GM12875 (cell line): Measurements from ENCODE around the gene MMP23B.

Experiments used
- H3K4me3 ChIP-seq: one replicate; pipeline ENCODE4 v1.5.1; 2011; ENCODE audit warnings: low read depth, low read length, control low read depth
- TF ChIP-seq, protein P1 (sequence below): IDR thresholded peaks from 2 replicates; pipeline ENCODE4 v1.5.1; 2011; ENCODE audit warnings: low read depth, mild to moderate bottlenecking, control low read depth, inconsistent platforms, low read length, moderate library complexity, borderline replicate concordance; ENCODE audit not compliant: insufficient read depth

Gene MMP23B

DNA sequence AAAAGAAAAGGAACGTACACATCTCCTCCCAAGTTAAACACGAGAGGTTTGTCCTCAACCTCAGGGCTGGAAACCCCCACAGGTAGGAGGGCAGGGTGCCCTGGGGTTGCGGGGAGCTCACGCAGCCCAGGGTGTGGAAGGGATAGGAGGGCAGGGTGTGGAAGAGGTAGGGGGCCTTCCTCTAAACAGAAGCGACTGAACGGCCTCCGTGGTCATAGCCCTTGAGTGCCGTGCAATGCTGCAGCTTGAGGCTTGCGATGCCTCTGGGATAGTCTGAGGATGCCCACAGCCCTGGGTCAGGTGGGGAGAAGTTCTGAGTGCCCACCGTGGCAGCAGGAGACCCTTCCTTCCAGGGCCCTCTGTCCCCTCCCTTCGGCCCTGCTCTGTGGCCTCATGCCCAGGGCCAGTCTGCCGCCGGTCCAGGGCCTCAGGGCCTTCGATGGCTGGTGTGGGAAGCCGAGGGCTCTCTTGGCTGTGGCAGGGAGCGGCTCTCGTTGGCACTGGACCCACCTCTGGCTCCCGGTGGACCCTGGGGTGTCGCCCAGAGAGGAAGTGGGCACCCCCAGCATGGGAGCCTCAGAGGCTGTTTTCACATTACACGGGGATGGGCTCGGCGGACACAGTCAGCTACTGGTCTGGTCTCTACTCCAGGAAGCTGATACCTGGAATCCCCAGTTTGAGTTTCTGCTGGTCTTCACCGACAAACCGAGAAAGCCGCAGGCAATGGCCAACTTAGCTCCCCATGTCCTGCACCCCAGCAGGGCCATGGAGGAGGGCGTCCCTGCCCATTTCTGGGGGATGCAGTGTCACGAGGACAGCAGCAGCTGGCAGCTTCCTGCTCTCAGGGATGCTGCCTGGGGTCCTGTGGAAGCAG lies 33.2 kb downstream of the MMP23B start:
- TF ChIP-seq, protein P1, sequence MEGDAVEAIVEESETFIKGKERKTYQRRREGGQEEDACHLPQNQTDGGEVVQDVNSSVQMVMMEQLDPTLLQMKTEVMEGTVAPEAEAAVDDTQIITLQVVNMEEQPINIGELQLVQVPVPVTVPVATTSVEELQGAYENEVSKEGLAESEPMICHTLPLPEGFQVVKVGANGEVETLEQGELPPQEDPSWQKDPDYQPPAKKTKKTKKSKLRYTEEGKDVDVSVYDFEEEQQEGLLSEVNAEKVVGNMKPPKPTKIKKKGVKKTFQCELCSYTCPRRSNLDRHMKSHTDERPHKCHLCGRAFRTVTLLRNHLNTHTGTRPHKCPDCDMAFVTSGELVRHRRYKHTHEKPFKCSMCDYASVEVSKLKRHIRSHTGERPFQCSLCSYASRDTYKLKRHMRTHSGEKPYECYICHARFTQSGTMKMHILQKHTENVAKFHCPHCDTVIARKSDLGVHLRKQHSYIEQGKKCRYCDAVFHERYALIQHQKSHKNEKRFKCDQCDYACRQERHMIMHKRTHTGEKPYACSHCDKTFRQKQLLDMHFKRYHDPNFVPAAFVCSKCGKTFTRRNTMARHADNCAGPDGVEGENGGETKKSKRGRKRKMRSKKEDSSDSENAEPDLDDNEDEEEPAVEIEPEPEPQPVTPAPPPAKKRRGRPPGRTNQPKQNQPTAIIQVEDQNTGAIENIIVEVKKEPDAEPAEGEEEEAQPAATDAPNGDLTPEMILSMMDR = no peak
- H3K4me3 ChIP-seq = no peak overlapping the region

DNA sequence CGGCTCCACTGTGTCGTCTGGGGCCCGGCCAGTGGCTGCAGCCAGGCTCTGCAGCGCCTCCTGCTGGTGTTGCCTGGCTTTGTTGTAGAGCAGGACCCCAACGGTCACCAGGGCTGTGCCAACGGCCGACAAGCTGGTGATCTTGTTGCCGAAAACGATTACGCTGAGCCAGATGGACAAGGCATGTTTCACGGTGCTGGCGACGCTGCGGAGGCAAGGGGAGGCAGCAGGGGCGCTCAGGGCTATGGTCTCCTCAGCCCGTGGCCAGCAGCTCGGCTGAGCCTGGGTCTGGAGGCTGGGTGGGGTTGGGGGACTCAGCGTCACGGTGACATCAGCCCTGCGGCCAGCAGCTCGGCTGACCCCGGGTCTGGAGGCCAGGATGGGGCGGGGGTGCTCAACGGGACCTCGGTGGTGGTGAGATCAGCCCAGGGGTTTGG lies 33.9 kb downstream of the MMP23B start:
- TF ChIP-seq, protein P1 = peak; percentile 59
- no peak overlapping the region for H3K4me3 ChIP-seq

DNA sequence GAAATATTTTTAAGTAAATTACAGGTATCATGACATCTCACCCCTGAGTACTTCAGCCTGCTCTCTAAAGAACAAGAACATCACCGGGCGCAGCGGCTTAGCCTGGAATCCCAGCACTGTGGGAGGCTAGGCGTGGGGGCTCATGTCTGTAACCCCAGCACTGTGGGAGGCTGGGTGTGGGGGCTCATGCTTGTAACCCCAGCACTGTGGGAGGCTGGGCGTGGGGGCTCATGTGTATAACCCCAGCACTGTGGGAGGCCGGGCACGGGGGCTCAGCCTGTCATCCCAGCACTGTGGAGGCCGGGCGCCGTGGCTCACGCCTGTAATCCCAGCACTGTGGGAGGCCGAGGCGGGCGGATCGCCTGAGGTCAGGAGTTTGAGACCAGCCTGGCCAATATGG lies 34.6 kb downstream of the MMP23B start:
- TF ChIP-seq, protein P1 = no peak
- no peak overlapping the region for H3K4me3 ChIP-seq

DNA sequence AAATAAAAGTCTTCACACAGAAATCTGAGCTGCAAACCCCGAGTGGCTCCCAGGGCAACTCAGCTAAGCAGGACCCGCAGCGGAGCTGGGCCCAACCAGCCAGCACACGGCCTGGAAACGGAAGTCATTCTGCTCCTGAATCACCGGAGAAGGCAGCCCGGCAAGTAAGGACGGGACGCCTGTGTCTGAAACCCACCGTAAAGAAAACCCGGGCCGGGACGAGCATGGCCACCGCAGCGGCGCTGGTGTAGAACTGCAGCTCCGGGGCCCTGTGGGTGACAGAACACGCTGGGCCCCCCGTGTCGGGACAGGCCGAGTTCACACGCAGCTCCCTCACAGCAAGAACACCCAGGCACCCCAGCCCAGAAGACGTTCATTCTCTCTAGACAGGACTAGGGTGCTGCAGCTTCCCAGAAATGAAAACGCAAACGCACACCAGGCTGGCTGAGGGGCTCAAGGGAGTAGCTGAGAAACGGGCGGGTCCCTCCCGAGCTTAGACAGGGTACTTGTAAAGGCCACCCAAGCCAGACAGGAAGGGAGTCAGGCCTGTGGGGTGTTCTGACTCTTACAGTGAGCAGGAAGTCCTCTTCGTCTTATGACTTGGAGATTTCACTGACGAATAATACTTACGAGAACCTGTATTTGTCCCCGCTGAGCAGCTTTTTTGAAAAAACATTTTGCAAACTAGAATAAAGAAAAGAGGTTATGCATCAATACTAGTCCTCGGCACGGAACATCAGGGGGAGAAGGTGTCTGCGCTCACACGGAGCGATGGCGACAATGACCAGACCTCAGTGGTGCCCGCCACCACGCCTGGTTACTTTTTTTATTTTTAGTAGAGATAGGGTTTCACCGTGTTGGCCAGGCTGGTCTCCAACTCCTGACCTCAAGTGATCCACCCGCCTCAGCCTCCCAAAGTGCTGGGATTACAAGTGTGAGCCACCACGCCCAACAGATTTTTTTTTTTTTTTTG lies 37.8 kb downstream of the MMP23B start:
- no peak overlapping the region for H3K4me3 ChIP-seq
- TF ChIP-seq, protein P1 = no peak

DNA sequence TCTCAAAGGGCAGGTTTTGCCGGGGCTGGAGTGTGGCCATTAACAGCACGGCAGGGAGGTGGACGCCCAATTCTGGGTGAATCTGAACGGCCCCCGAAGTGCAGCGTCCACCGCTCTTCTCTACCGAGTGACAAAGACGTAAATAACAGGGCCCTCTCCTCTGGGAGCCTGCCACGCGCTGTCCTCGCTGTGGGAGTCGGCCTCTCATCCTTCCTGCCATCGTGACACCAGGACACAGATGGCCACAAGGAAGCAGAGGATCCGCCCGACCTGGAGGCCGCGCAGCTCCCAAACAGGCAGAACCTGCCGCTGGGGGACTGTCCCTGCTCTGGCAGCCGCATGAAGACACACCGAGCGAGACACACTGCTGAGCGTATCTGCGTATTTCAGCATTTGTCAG lies 38.9 kb downstream of the MMP23B start:
- H3K4me3 ChIP-seq = no peak overlapping the region
- TF ChIP-seq, protein P1 = no peak

DNA sequence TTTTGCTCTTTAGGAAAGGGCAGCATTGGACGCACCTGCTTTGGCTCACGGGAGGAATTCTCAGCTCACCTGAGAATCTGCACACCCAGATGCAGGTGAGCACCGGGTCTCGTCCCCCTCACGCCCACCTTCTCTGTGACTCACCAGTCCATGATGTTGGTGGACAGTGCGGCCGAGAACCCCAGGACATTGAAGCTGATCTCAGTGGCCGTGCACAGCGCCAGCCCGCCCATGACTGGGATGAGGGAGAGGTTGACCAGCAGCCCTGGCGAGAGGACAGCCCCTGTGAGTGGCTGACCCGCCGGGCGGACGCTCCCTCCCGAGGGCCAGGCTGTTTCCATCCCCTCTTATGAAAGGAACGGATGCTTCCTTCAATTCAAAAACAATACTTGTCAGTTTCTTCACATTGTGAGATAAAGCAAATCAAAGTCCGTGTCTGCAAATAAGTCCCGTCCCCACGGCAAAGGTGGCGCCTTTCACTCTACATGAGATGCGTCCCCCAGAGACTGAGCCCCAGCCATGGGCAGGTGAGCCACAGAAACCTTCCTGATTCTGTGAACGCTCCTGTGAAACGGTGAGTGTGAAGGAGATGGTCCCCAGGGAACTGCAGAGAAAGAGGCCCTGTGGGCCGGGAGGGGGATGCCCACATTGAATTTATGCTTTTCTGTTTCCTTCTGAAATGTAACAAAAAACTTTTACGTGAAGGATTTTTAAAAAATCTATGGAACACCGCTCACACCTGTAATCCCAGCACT lies 39.6 kb downstream of the MMP23B start:
- no peak overlapping the region for H3K4me3 ChIP-seq
- TF ChIP-seq, protein P1 = no peak
